GM23338 (cell line): ENCODE results near the gene GPALPP1.

ENCODE experiments used
- CTCF ChIP-seq, 2 experiments: fragments of 200-600 bp in 1 of 2; sonication (generic) in 1 of 2; conservative IDR thresholded peaks; 2 replicates each; pipeline versions ENCODE4 v1.5.1 to v1.6.1; 2016 to 2017; ENCODE audit warnings: antibody characterized with exemption in 2 of 2, low read depth in 2 of 2, mild to moderate bottlenecking in 2 of 2, moderate library complexity in 1 of 2
- EZH2 ChIP-seq: fragments of 200-600 bp; sonication (generic); IDR thresholded peaks from one replicate; pipeline ENCODE4 v1.8.0; 2017; ENCODE audit warnings: antibody characterized with exemption, mild to moderate bottlenecking, low read depth; ENCODE audit not compliant: unreplicated experiment
- POLR2AphosphoS5 ChIP-seq: IDR thresholded peaks from 2 replicates; pipeline ENCODE4 v1.6.1; 2016; ENCODE audit warnings: antibody characterized with exemption, low read depth

- TF ChIP-seq CTCF (conservative IDR thresholded peaks at IDR 0.05; ENCODE audit: low read depth in 2 of 2) (peak; percentile 53 to 64), EZH2 (no peak), POLR2AphosphoS5 (no peak)
Measured at GRCh38 chr13:44972956-44973581, 16.3 kb upstream of the GPALPP1 start.
